GM23338 (cell line): ENCODE results near the gene ZER1. TPM values are rescaled to one million over a fixed set of nuclear protein-coding genes. Genes with fewer than 3 reads are reported as not detected.
A peak's percentile ranks its signal among the peaks of the same experiment; 100 is the strongest.

ENCODE experiments used
- ATAC-seq: fragments of 200-7000 bp; cut with Tn5 transposase; 3 replicates; pipeline ENCODE4 v1.9.1; 2020
- DNase-seq: peaks from one replicate; pipeline ENCODE4 v3.0.0-alpha.2; 2015; ENCODE audit warnings: low spot score
- H2AFZ ChIP-seq: fragments of 200-600 bp; sonication (generic); 2 replicates; pipeline ENCODE4 v1.8.0; 2016; ENCODE audit warnings: antibody characterized with exemption, mild to moderate bottlenecking, moderate library complexity
- H3F3A ChIP-seq: fragments of 200-600 bp; sonication (generic); replicated peaks from 2 replicates; pipeline ENCODE4 v1.8.0; 2017; ENCODE audit warnings: antibody characterized with exemption, mixed run types, low read depth
- H3K27ac ChIP-seq: fragments of 200-600 bp; sonication (generic); 2 replicates; pipeline ENCODE4 v1.6.1; 2016; ENCODE audit warnings: low read depth
- H3K27me3 ChIP-seq: fragments of 200-600 bp; sonication (generic); 2 replicates; pipeline ENCODE4 v1.8.0; 2016; ENCODE audit warnings: mild to moderate bottlenecking, mixed run types, moderate library complexity; ENCODE audit not compliant: insufficient read depth
- H3K36me3 ChIP-seq: fragments of 200-600 bp; sonication (generic); 2 replicates; pipeline ENCODE4 v1.8.0; 2016; ENCODE audit warnings: mild to moderate bottlenecking; ENCODE audit not compliant: insufficient read depth
- H3K4me1 ChIP-seq: fragments of 200-600 bp; sonication (generic); 2 replicates; pipeline ENCODE4 v1.8.0; 2016; ENCODE audit warnings: mild to moderate bottlenecking, moderate library complexity; ENCODE audit not compliant: insufficient read depth
- H3K4me2 ChIP-seq: fragments of 200-600 bp; sonication (generic); 2 replicates; pipeline ENCODE4 v1.7.1; 2017; ENCODE audit warnings: mixed run types
- H3K4me3 ChIP-seq: fragments of 200-600 bp; sonication (generic); 2 replicates; pipeline ENCODE4 v1.6.1; 2016; ENCODE audit warnings: mixed run types
- H3K79me2 ChIP-seq: fragments of 200-600 bp; sonication (generic); replicated peaks from 2 replicates; pipeline ENCODE4 v1.8.0; 2017; ENCODE audit warnings: mild to moderate bottlenecking; ENCODE audit not compliant: insufficient read depth
- H3K9me2 ChIP-seq: fragments of 200-600 bp; sonication (generic); 2 replicates; pipeline ENCODE4 v1.8.0; 2017; ENCODE audit not compliant: insufficient read depth
- H4K20me1 ChIP-seq: fragments of 200-600 bp; sonication (generic); replicated peaks from 2 replicates; pipeline ENCODE4 v1.8.0; 2017; ENCODE audit warnings: mild to moderate bottlenecking; ENCODE audit not compliant: insufficient read depth
- H3K27ac Mint-ChIP-seq: 2 replicates; pipeline ENCODE4 v1.8.0; 2020; ENCODE audit warnings: inconsistent platforms, mild to moderate bottlenecking, moderate library complexity, mixed read lengths
- H3K27me3 Mint-ChIP-seq: 3 replicates; pipeline ENCODE4 v1.8.0; 2022; ENCODE audit warnings: low read depth, mild to moderate bottlenecking, moderate library complexity, mixed read lengths, inconsistent platforms; ENCODE audit not compliant: insufficient read depth, poor library complexity
- H3K36me3 Mint-ChIP-seq: 3 replicates; pipeline ENCODE4 v1.8.0; 2021; ENCODE audit warnings: low read depth, mild to moderate bottlenecking, inconsistent platforms, moderate library complexity, mixed read lengths
- H3K4me1 Mint-ChIP-seq: 3 replicates; pipeline ENCODE4 v1.8.0; 2020; ENCODE audit warnings: mild to moderate bottlenecking, inconsistent platforms, mixed read lengths
- H3K4me3 Mint-ChIP-seq: 3 replicates; pipeline ENCODE4 v1.8.0; 2021; ENCODE audit warnings: moderate library complexity, mild to moderate bottlenecking, inconsistent platforms, mixed read lengths
- H3K9me3 Mint-ChIP-seq: 3 replicates; pipeline ENCODE4 v1.8.0; 2020; ENCODE audit warnings: moderate library complexity, mild to moderate bottlenecking, inconsistent platforms, mixed read lengths
- CREB1 ChIP-seq: fragments of 250-450 bp; sonication (Bioruptor Pico); IDR thresholded peaks from 2 replicates; pipeline ENCODE4 v1.5.0; 2020; ENCODE audit warnings: low read depth, mild to moderate bottlenecking, moderate library complexity
- CTCF ChIP-seq, 2 experiments: fragments of 200-600 bp in 1 of 2; sonication (generic) in 1 of 2; conservative IDR thresholded peaks; 2 replicates each; pipeline versions ENCODE4 v1.5.1 to v1.6.1; 2016 to 2017; ENCODE audit warnings: antibody characterized with exemption in 2 of 2, low read depth in 2 of 2, mild to moderate bottlenecking in 2 of 2, moderate library complexity in 1 of 2
- ETS1 ChIP-seq: IDR thresholded peaks from 2 replicates; pipeline ENCODE4 v1.6.1; 2016; ENCODE audit warnings: antibody characterized with exemption
- REST ChIP-seq: IDR thresholded peaks from one replicate; pipeline ENCODE4 v1.6.1; 2018; ENCODE audit warnings: antibody characterized with exemption; ENCODE audit not compliant: unreplicated experiment
- polyA plus RNA-seq: library from polyadenylated mRNA; unstranded; fragments of >200 nt; fragmentation: Nextera tagmentation; extraction: Ambion mirVana; gene quantifications from 2 replicates; pipeline ENCODE4 v1.2.1, GENCODE V29; 2016
- total RNA-seq: library from RNA; depleted of rRNA; stranded (reverse); fragments of >200 nt; shearing (Covaris generic); gene quantifications from 2 replicates; pipeline ENCODE4 v1.2.3, GENCODE V29; 2014

Gene ZER1
- total and polyA plus RNA-seq, 2 experiments from 2014 or later = 7.0 to 23.9 TPM

- ATAC-seq (peak; percentile 84), DNase-seq (peak; percentile 68)
- Histone ChIP-seq H2AFZ (no peak overlapping the region), H3K27ac (peak overlapping the region; percentile 63; the same call in 1 of the 2 replicates), H3K36me3 (no peaks in the 10 kb centered on the region), H3K79me2 (0 out of 2 replicates have a peak, but pooled peaks cover 2% of the 10 kb centered on the region), H3K27me3 (no peaks in the 10 kb centered on the region), H3K9me2 (no peaks in the 10 kb centered on the region), H3K4me1 (peaks cover 5% of the 10 kb centered on the region; the same call in 1 of the 2 replicates), H4K20me1 (no peaks in the 10 kb centered on the region), H3F3A (0 out of 2 replicates have a peak, but pooled peaks cover 5% of the 10 kb centered on the region), H3K4me2 (no peak overlapping the region), H3K4me3 (no peak overlapping the region)
- Mint-ChIP-seq H3K36me3 (no peaks in the 10 kb centered on the region), H3K9me3 (no peaks in the 10 kb centered on the region), H3K27ac (peak overlapping the region; percentile 87), H3K4me1 (peaks cover 9% of the 10 kb centered on the region), H3K4me3 (no peak overlapping the region), H3K27me3 (peaks cover 8% of the 10 kb centered on the region)
- TF ChIP-seq ETS1 = no peak
- no peak for TF ChIP-seq CREB1
- peak; percentile 40 to 79 for TF ChIP-seq CTCF (conservative IDR thresholded peaks at IDR 0.05; ENCODE audit: low read depth in 2 of 2)
- no peak for TF ChIP-seq REST
Observed at GRCh38 chr9:128764361-128764760, 7.4 kb downstream of the ZER1 start.

- Histone ChIP-seq H3K4me1 (peaks cover 5% of the 10 kb centered on the region; the same call in 1 of the 2 replicates), H2AFZ (no peak overlapping the region), H3K27ac (no peak overlapping the region), H3F3A (0 out of 2 replicates have a peak, but pooled peaks cover 5% of the 10 kb centered on the region), H3K36me3 (no peaks in the 10 kb centered on the region), H3K79me2 (0 out of 2 replicates have a peak, but pooled peaks cover 2% of the 10 kb centered on the region), H3K9me2 (no peaks in the 10 kb centered on the region), H4K20me1 (no peaks in the 10 kb centered on the region), H3K4me3 (no peak overlapping the region), H3K4me2 (no peak overlapping the region), H3K27me3 (no peaks in the 10 kb centered on the region)
- Mint-ChIP-seq H3K27me3 (peaks cover 10% of the 10 kb centered on the region), H3K4me3 (no peak overlapping the region), H3K4me1 (peaks cover 9% of the 10 kb centered on the region), H3K27ac (peak overlapping the region; percentile 78), H3K36me3 (no peaks in the 10 kb centered on the region), H3K9me3 (no peaks in the 10 kb centered on the region)
- ATAC-seq (no peak), DNase-seq (no peak)
- no peak for TF ChIP-seq REST
Observed at GRCh38 chr9:128762671-128763449, 8.9 kb downstream of the ZER1 start.
